Stimulated activated naive CD8-positive, alpha-beta T cell treated with anti-CD3 and anti-CD28 coated beads, Interleukin-15, Interleukin-2, amounts not matched to agents 100 U/mL and 50 U/mL, for 24 hours (primary cell): Measurements from ENCODE around the gene PTPRD.

Experiments
- ATAC-seq: fragments of 150-1000 bp; cut with Tn5 transposase; one replicate; pipeline ENCODE4 v1.10.0; 2021
- DNase-seq: peaks from one replicate; pipeline ENCODE4 v3.0.0; 2021

PTPRD gene

GRCh38 chr9:8315211-8315610, 2297.6 kb downstream of the PTPRD start:
- ATAC-seq = no peak
- DNase-seq = no peak

GRCh38 chr9:8309258-8309657, 2303.5 kb downstream of the PTPRD start:
- ATAC-seq = no peak
- DNase-seq = no peak

GRCh38 chr9:8304720-8305119, 2308.1 kb downstream of the PTPRD start:
- ATAC-seq (no peak), DNase-seq (no peak)

GRCh38 chr9:8301296-8301695, 2311.5 kb downstream of the PTPRD start:
- ATAC-seq = no peak

GRCh38 chr9:8297047-8297446, 2315.8 kb downstream of the PTPRD start:
- no peak for ATAC-seq
- DNase-seq = no peak

More at GRCh38 chr9:8301296-8301695, 2311.5 kb downstream of the PTPRD start:
- DNase-seq = no peak

- DNase-seq (no peak), ATAC-seq (no peak)
Observed at GRCh38 chr9:8292657-8293056, 2320.1 kb downstream of the PTPRD start.

- ATAC-seq (no peak), DNase-seq (no peak)
Observed at GRCh38 chr9:8289681-8290080, 2323.1 kb downstream of the PTPRD start.

- ATAC-seq = no peak
- DNase-seq = no peak
Observed at GRCh38 chr9:8287970-8288369, 2324.8 kb downstream of the PTPRD start.

GRCh38 chr9:8287501-8287900, 2325.3 kb downstream of the PTPRD start:
- ATAC-seq (no peak), DNase-seq (no peak)

GRCh38 chr9:8284884-8285283, 2327.9 kb downstream of the PTPRD start:
- no peak for ATAC-seq
- no peak for DNase-seq

GRCh38 chr9:8282535-8282934, 2330.3 kb downstream of the PTPRD start:
- ATAC-seq (no peak), DNase-seq (no peak)

- DNase-seq (no peak), ATAC-seq (no peak)
Observed at GRCh38 chr9:8280811-8281210, 2332.0 kb downstream of the PTPRD start.

GRCh38 chr9:8278048-8278447, 2334.8 kb downstream of the PTPRD start:
- ATAC-seq (no peak), DNase-seq (no peak)

GRCh38 chr9:8270235-8270634, 2342.6 kb downstream of the PTPRD start:
- no peak for DNase-seq
- ATAC-seq = no peak

GRCh38 chr9:8268881-8269280, 2343.9 kb downstream of the PTPRD start:
- ATAC-seq = no peak
- no peak for DNase-seq

- no peak for DNase-seq
Observed at GRCh38 chr9:8268216-8268878, 2344.5 kb downstream of the PTPRD start.

GRCh38 chr9:8267636-8268035, 2345.2 kb downstream of the PTPRD start:
- ATAC-seq = no peak
- DNase-seq = no peak

More at GRCh38 chr9:8268216-8268878, 2344.5 kb downstream of the PTPRD start:
- ATAC-seq = no peak

GRCh38 chr9:8266861-8267260, 2345.9 kb downstream of the PTPRD start:
- no peak for DNase-seq
- ATAC-seq = no peak

GRCh38 chr9:8265281-8265680, 2347.5 kb downstream of the PTPRD start:
- DNase-seq (no peak), ATAC-seq (no peak)
